ENCODE data around the gene JOSD1. TPM values are rescaled to one million over a fixed set of nuclear protein-coding genes. Genes with fewer than 3 reads are reported as not detected.

JOSD1 gene
- total RNA-seq, 1 donor from 2014 or later, result 45.2 TPM

- no peak for ATAC-seq (ENCODE audit: low read depth)
- intact Hi-C loops (cut with micrococcal nuclease), result no loop called here
- peaks cover 75% of the 10 kb centered on the region for H3K36me3 Mint-ChIP-seq (ENCODE audit: low read depth)
- CTCF ChIA-PET, result no interaction called here
- no peak for TF ChIP-seq CTCF (IDR thresholded peaks at IDR 0.05)
- no peak for DNase-seq
- peaks cover 69% of the 10 kb centered on the region for H3K4me1 Mint-ChIP-seq
- no peak overlapping the region for H3K4me3 Mint-ChIP-seq
- H3K27ac Mint-ChIP-seq, result no peak overlapping the region
- no peaks in the 10 kb centered on the region for H3K27me3 Mint-ChIP-seq
- POLR2A ChIA-PET, result no interaction called here
- H3K9me3 Mint-ChIP-seq, result no peaks in the 10 kb centered on the region
Observed at GRCh38 chr22:38712486-38713207, 11.9 kb upstream of the JOSD1 start.

GRCh38 chr22:38710866-38711265 lies 10.1 kb upstream of the JOSD1 start:
- Mint-ChIP-seq H3K27ac (peak overlapping the region; percentile 59), H3K27me3 (no peaks in the 10 kb centered on the region), H3K4me1 (peaks cover 81% of the 10 kb centered on the region), H3K4me3 (no peak overlapping the region), H3K36me3 (ENCODE audit: low read depth) (peaks cover 62% of the 10 kb centered on the region), H3K9me3 (no peaks in the 10 kb centered on the region)
- no peak for ATAC-seq (ENCODE audit: low read depth)
- ChIA-PET POLR2A (interaction anchor here (0.8 to 1.6 kb wide), 2 partner anchors 8 to 609 kb away, joined by 3 to 5 read pairs; no protein-coding TSS in a partner anchor), CTCF (interaction anchor here (0.6 kb wide), 1 partner anchor 1284 kb away, joined by 3 read pairs; the partner anchor contains the start of gene FAM83F)
- TF ChIP-seq CTCF (IDR thresholded peaks at IDR 0.05), result no peak
- DNase-seq, result no peak
- intact Hi-C loops (cut with micrococcal nuclease), result no loop called here

GRCh38 chr22:38710351-38710750 lies 9.6 kb upstream of the JOSD1 start:
- intact Hi-C loops (cut with micrococcal nuclease), result no loop called here

GRCh38 chr22:38709306-38709705 lies 8.6 kb upstream of the JOSD1 start:
- Mint-ChIP-seq H3K36me3 (ENCODE audit: low read depth) (peaks cover 49% of the 10 kb centered on the region), H3K27ac (peak overlapping the region; percentile 87), H3K9me3 (no peaks in the 10 kb centered on the region), H3K4me1 (peaks cover 83% of the 10 kb centered on the region), H3K4me3 (peak overlapping the region; percentile 72), H3K27me3 (no peaks in the 10 kb centered on the region)
- CTCF ChIA-PET, result interaction anchor here (0.6 kb wide), 1 partner anchor 16 kb away, joined by 3 read pairs; no protein-coding TSS in a partner anchor
- TF ChIP-seq CTCF (IDR thresholded peaks at IDR 0.05), result no peak
- ATAC-seq (ENCODE audit: low read depth), result no peak
- DNase-seq, result no peak
- POLR2A ChIA-PET, result interaction anchor here (0.9 to 1.6 kb wide), 4 partner anchors 10 to 45 kb away, joined by 3 to 5 read pairs (median 4); partner anchors contain the start of gene TOMM22
- intact Hi-C loops (cut with micrococcal nuclease), result loop anchor here (5.0 to 10.0 kb wide), 3 partner anchors 83 to 1335 kb away; partner anchors contain the start of gene DNAL4

More at GRCh38 chr22:38710351-38710750, 9.6 kb upstream of the JOSD1 start:
- ChIA-PET POLR2A (interaction anchor here (0.5 to 1.6 kb wide), 4 partner anchors 9 to 609 kb away, joined by 3 to 5 read pairs (median 4); partner anchors contain the start of gene TOMM22), CTCF (interaction anchor here (0.6 kb wide), 1 partner anchor 1284 kb away, joined by 3 read pairs; the partner anchor contains the start of gene FAM83F)
- peak overlapping the region; percentile 59 for H3K27ac Mint-ChIP-seq
- ATAC-seq (ENCODE audit: low read depth), result no peak
- H3K27me3 Mint-ChIP-seq, result no peaks in the 10 kb centered on the region
- H3K4me1 Mint-ChIP-seq, result peaks cover 83% of the 10 kb centered on the region
- no peak for TF ChIP-seq CTCF (IDR thresholded peaks at IDR 0.05)
- DNase-seq, result no peak
- H3K4me3 Mint-ChIP-seq, result no peak overlapping the region
- H3K9me3 Mint-ChIP-seq, result no peaks in the 10 kb centered on the region
- H3K36me3 Mint-ChIP-seq (ENCODE audit: low read depth), result peaks cover 57% of the 10 kb centered on the region

- CTCF ChIA-PET, result interaction anchor here (1.4 kb wide), 1 partner anchor 17 kb away, joined by 3 read pairs; no protein-coding TSS in a partner anchor
- H3K9me3 Mint-ChIP-seq, result no peaks in the 10 kb centered on the region
- DNase-seq (no peak), ATAC-seq (ENCODE audit: low read depth) (no peak)
- POLR2A ChIA-PET, result interaction anchor here (0.8 to 2.7 kb wide), 4 partner anchors 11 to 48 kb away, joined by 3 to 16 read pairs (median 4); partner anchors contain the start of gene SUN2
- H3K27ac Mint-ChIP-seq, result peak overlapping the region; percentile 87
- TF ChIP-seq CTCF (IDR thresholded peaks at IDR 0.05), result no peak
- H3K4me1 Mint-ChIP-seq, result peaks cover 80% of the 10 kb centered on the region
- intact Hi-C loops (cut with micrococcal nuclease), result loop anchor here (5.0 to 10.0 kb wide), 3 partner anchors 84 to 1337 kb away; partner anchors contain the start of gene DNAL4
- peak overlapping the region; percentile 56 for H3K4me3 Mint-ChIP-seq
- peaks cover 39% of the 10 kb centered on the region for H3K36me3 Mint-ChIP-seq (ENCODE audit: low read depth)
- H3K27me3 Mint-ChIP-seq, result no peaks in the 10 kb centered on the region
Observed at GRCh38 chr22:38707984-38708383, 7.2 kb upstream of the JOSD1 start.
